HepG2 (cell line): Measurements from ENCODE around the gene AKAP6.

Experiments
- TOPORS ChIP-seq: sonication (generic); formaldehyde crosslinking; IDR thresholded peaks from 2 replicates; pipeline ENCODE4 v1.8.0; 2023; ENCODE audit warnings: mild to moderate bottlenecking, missing genetic modification reagents
- ZBTB21 ChIP-seq: sonication (generic); formaldehyde crosslinking; IDR thresholded peaks from 2 replicates; pipeline ENCODE4 v1.4.0; 2020; ENCODE audit warnings: missing genetic modification reagents
- ZNF33B ChIP-seq: sonication (generic); formaldehyde crosslinking; IDR thresholded peaks from 2 replicates; pipeline ENCODE4 v1.5.1; 2020; ENCODE audit warnings: mild to moderate bottlenecking, missing genetic modification reagents
- ZNF431 ChIP-seq: sonication (generic); formaldehyde crosslinking; IDR thresholded peaks from 2 replicates; pipeline ENCODE4 v1.9.0; 2022; ENCODE audit warnings: missing genetic modification reagents, low read depth, mild to moderate bottlenecking, borderline replicate concordance
- ZNF614 ChIP-seq: IDR thresholded peaks from 2 replicates; pipeline ENCODE4 v1.6.1; 2018; ENCODE audit warnings: missing biosample characterization, missing genetic modification reagents, inconsistent platforms, borderline replicate concordance
- ZSCAN30 ChIP-seq: sonication (generic); formaldehyde crosslinking; IDR thresholded peaks from 2 replicates; pipeline ENCODE4 v1.5.0; 2020; ENCODE audit warnings: mild to moderate bottlenecking, missing genetic modification reagents
- TF ChIP-seq, protein P1 (sequence below): sonication (generic); formaldehyde crosslinking; IDR thresholded peaks from 2 replicates; pipeline ENCODE4 v1.5.0; 2020; ENCODE audit warnings: mild to moderate bottlenecking, missing genetic modification reagents, moderate library complexity

DNA sequence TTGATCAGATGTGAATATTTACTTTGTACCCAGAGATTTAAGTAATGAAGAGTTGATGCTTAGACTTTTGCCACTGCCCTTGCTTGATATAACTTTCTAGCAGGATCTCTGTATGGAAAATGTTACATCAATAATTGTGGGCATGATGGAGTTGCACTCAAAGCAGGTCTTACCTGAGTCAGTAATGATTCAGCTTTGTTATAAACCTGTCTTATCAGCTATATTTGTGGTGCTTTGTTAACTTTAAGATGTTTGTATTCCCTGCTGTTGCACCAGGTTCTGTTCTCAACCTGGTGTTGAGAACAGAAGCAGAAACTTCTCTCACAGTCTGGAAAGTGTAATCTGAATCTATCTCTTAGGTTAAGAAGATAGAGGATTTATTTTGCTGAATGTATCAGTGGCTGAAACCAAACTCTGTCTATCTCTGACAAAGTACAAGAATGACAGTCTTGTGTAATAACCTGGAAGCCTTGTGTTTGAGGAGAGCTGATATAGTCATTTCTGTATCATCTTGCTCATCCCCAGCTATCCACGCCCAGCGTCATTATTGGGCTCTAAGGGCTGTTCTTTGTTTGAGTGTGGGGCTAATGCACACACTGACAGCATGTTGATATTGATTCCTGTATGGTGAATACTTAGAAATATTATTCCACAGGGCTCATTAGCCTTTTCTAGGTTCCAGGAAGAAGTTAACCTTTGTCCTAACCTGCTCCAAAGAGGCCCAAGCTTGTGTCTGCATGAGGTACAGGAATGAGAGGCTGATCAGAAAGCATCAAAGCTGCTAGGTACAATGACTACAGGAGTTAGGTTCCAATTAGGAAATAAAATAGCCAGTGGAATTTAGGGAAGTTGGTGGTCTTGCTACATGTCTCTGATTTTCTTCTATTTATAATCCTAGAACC is 3.6 kb downstream of the AKAP6 start:
- TF ChIP-seq ZNF33B (CRISPR knock-in tag) (no peak), ZSCAN30 (CRISPR knock-in tag) (no peak), ZNF431 (CRISPR knock-in tag) (no peak), ZNF614 (CRISPR knock-in tag) (no peak), TOPORS (CRISPR knock-in tag) (no peak), ZBTB21 (CRISPR knock-in tag) (no peak)
- TF ChIP-seq, protein P1, sequence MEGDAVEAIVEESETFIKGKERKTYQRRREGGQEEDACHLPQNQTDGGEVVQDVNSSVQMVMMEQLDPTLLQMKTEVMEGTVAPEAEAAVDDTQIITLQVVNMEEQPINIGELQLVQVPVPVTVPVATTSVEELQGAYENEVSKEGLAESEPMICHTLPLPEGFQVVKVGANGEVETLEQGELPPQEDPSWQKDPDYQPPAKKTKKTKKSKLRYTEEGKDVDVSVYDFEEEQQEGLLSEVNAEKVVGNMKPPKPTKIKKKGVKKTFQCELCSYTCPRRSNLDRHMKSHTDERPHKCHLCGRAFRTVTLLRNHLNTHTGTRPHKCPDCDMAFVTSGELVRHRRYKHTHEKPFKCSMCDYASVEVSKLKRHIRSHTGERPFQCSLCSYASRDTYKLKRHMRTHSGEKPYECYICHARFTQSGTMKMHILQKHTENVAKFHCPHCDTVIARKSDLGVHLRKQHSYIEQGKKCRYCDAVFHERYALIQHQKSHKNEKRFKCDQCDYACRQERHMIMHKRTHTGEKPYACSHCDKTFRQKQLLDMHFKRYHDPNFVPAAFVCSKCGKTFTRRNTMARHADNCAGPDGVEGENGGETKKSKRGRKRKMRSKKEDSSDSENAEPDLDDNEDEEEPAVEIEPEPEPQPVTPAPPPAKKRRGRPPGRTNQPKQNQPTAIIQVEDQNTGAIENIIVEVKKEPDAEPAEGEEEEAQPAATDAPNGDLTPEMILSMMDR (CRISPR knock-in tag), result no peak
